ENCODE measurements around the gene EMSY. TPM values are rescaled to one million over a fixed set of nuclear protein-coding genes. Genes with fewer than 3 reads are reported as not detected.
"Not testable (repeated sequence)": the region's sequence is repeated elsewhere in the genome, so short reads cannot be mapped to it uniquely, and the experiment has no call there.

The EMSY gene
- total RNA-seq, 1 donor from 2014 or later = 28.9 TPM

DNA sequence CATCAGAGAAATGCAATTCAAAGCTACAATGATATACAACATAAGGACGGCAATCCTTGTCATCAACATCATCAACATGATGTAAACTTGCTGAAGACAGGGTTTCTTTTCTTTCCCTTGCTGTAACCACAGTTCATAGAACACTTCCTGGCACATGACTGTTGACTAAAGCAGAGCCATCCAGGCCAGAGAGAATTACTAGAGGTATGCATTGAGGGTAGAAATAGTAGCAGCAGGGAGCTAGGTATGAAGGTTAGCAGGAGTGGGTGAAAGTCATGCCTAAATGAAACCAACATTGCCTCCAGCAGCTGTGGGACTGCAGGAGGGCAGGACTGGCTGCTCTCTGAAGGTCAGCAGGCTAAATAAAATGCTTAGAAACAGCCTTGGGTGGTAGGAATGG is 122.0 kb downstream of the EMSY start:
- FAIRE-seq (no peak), DNase-seq (ENCODE audit: low spot score in 2 of 2) (no peak)

DNA sequence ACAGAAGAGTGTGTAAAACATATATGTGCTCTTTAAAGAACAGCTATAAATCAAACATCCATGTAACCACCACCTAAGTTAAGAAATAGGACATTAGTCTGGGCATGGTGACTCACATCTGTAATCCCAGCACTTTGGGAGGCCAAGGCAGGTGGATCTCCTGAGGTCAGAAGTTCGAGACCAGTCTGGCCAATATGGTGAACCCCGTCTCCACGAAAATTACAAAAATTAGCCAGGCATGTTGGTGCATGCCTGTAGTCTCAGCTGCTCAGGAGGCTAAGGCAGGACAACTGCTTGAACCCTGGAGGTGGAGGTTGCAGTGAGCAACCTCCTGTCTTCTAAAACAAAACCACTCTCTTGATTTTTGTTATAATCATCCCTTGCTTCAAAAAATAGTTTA is 122.4 kb downstream of the EMSY start:
- FAIRE-seq = no peak
- DNase-seq (ENCODE audit: low spot score in 2 of 2) = no peak

DNA sequence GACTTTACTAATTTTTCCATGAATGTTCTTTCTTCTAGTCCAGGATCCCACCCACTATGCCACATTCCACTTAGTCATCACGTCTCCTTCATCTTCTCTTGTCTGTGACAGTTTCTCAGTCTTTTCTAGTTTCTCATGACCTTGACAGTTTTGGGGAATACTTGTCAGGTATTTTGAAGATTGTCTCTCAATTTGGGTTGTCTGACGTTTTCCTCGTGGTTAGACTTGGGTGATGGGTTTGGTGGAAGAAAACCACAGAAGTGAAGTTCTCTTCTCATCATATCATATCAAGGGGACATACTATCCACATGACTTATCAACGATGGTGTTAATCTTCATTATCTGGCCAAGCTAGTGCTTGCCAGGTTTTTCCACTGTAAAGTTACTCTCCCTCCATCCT is 123.3 kb downstream of the EMSY start:
- DNase-seq (ENCODE audit: low spot score in 2 of 2) (no peak), FAIRE-seq (no peak)

DNA sequence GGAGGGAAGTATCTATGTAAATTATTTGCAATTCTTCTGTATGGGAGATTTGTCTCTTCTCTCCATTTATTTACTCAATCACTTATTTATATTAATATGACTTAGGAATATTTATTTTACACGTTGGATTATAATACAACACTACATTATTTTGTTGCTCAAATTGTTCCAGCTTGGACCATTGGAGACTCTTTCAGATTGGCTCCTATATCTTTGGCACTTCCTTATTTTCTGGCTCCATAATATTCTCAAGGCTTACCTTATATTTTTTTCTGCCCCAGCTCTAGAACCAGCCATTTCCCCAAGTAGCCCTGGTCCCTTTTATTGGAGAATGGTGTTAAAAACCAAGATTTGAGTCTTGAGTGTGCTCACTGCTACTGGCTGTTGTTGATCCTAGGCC is 123.8 kb downstream of the EMSY start:
- no peak for FAIRE-seq
- DNase-seq (ENCODE audit: low spot score in 2 of 2) = no peak

DNA sequence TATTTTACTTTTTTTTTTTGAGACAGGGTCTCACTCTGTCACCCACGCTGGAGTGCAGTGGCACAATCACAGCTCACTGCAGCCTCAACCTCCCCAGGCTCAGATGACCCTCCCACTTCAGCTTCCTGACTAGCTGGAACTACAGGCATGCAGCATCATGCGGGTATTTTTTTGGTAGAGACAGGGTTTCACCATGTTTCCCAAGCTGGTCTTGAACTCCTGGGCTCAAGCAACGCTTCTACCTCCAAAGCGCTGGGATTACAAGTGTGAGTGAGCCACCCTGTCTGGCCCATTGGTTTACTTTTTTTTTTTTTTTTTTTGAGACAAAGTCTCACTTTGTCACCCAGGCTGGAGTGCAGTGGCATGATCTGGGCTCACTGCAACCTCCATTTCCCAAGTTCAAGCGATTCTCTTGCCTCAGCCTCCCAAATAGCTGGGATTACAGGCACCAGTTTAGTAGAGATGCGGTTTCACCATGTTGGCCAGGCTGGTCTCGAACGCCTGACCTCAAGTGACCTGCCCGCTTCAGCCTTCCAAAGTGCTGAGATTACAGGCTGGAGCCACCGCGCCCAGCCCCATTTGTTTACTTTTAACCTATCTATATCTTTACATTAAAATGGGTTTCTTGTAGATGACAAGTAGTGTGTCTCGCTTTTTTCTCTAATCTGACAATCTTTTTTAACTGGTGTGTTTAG is 127.5 kb downstream of the EMSY start:
- not testable (repeated sequence) for FAIRE-seq

DNA sequence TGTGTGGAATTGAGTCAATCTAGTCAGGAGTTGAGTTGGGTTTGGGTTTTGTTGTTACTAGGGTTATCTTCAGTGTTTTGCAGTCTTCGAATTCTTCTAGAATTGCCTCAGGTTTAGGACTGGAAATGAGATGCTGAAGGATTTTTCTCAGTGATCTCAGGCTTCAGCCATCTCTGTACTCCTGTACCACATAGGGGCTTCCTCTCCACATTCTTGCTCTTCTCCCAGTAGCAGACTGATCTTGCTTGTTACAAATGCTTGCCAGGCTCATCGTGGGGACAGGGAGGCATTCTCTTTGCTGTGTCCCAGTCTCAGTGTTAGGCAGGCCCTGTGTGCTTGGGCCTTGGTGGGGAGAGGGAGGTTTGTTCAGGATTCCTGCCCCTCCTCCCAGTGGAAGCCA is 129.6 kb downstream of the EMSY start:
- no peak for FAIRE-seq
- no peak for DNase-seq (ENCODE audit: low spot score in 2 of 2)

More for the DNA sequence above, 127.5 kb downstream of the EMSY start:
- DNase-seq (ENCODE audit: low spot score in 2 of 2) = not testable (repeated sequence)

DNA sequence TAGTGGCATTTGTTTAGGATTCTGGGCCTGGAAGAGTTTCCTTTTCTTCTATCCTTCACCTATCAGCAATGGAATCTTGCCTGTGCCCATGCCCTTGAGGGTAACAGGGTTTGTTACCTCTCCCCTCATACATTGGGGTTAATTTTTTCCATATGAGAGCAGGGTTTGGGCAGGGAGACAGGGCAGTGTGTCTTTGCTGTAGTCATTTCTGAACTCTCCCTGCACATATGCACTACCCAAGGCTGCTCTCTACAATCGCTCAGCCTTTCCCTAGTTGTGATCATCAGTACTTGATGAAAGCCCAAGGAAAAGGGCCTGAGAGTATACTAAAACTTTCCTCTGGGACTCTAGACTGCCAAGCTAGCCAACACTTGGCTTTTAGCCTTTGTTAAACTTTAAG is 130.1 kb downstream of the EMSY start:
- DNase-seq (ENCODE audit: low spot score in 2 of 2) (no peak), FAIRE-seq (no peak)

DNA sequence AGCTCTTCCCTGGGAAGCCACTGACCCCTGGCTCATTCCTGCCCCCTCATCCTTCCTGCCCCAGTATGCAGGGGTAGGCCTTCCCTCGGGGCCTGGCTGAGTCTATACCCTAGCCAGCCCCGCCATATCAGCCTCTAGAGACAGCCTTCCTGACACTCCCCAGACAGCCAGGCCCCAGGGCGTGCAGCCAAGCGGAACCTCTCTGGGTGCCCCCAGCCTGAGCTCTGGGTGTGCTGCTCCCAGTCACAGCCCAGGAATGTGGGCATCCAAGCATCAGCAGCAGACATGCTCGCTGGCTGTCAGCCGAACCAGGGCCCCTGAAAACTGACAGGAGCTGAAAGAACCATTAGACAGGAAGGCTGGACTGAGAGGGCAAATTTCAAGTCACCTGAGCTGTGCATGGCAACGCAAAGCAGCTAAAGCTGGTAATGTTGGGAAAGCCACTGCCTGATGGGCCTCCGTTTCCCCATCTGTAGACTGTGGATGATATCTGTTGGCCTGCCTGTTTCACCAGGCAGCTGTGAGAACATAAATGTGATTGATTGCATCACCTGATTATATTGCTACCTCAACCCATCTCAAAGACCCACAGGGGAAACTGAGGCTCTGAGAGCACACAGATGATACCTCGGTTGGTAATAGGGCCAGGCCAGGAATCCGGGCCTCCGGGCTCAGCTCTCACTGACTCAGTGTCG is 132.6 kb downstream of the EMSY start:
- no peak for DNase-seq (ENCODE audit: low spot score in 2 of 2)
- FAIRE-seq = no peak

DNA sequence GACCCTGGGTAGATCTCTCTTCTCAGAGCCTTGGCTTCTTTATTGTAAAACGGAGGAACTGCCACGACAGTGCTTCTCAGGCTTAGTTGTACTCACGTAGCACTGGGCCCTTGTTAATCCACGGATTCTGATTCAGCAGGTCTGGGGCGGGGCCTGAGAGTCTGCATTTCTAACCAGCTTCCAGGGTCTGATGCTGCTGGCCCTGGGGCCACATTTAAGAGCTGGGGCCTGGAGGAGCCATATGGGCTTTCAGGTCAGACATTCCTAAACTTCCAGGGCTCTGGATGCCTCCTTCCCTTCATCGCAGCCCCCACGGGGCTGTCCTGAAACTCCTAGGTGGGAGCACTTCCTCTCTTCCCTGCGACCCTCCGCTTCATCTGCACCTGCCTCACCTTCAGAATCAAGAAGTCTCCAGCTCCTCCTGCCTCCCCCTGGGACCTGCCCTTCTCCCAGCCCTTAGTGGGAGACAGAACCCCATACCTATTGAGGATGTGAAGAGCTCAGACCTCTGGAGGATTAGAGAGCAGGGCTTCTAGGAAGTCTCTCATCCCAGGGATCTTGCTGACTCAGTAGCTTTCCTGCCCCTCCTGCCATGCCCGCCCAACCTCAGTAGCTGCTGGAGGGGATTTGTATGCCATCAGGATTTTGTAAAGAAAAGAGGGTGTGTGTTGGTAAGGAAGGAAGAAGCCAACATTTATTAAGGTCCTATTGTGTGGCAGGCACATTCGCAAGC is 133.3 kb downstream of the EMSY start:
- FAIRE-seq = no peak
- DNase-seq (ENCODE audit: low spot score in 2 of 2) = no peak

DNA sequence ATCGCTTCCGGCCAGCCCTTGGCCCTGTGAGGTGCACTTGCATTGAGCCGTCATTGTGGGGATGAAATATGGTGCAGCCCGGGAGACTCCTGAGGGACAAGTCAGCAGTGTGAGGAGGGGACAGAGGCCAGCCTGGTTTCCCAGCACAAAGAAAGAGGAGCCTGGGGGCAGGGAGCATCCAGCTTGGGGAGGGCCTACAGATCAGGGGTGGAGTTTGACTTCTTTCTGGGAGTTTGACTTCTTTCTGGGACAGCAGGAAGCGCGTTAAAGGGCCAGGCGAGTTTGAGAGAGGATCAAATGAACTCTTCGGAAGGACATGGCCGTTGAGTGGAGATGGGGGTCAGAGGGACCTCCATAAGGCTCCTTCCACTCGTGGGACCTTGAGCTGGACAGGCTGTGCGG is 133.8 kb downstream of the EMSY start:
- DNase-seq (ENCODE audit: low spot score in 2 of 2) (no peak), FAIRE-seq (no peak)

DNA sequence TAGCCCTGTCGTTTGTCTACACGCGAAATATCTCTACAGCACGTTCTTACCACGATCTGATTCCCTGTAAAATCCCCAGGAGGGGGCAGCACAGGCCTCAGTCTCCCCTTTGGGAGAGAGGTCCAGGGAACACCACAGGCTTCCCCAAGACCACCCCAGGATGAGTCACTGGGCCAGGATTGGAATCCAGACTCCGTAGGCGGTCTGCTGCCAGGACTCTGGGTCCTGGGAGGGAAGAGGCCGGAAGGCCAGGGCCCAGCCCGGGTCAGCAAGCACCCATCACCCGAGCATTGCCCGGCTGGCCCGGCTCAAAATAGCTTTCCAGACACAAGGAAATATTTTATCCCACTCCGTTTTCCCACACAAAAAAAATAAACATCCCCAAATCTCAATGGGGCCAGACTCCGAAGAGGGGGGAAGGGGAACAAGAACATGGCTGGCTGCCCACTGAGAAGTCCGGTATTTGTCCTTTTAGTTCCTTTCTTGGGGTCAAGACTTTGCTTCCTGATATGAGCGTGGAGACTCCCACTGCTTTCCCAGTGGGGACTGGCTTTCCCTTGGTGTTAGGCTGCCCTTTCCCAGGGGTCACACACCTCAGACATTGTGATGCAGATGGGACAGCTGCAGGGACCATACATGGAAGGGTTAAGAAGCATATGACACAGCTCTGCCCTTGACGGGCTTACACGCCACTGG is 134.4 kb downstream of the EMSY start:
- FAIRE-seq (no peak), DNase-seq (ENCODE audit: low spot score in 2 of 2) (no peak)

DNA sequence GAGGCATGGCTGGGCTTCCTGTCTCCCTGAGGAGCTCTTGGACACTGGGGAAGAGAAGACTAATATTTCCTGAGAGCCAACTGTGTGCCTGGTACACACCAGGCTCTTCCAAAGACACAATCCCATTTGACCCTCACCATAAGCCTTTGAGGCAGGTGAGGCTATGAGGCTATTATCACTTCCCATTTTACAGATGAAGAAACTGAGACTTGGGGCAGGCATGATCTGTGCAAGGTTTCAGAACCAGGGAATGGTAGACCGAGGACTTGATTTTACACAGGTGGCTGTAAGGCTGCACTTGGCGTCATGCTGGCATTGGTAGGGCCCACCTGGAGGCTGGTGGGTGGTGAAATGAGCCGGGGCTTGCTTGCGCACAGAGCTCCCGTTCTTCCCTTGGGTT is 134.9 kb downstream of the EMSY start:
- FAIRE-seq = no peak
- DNase-seq (ENCODE audit: low spot score in 2 of 2) = no peak

DNA sequence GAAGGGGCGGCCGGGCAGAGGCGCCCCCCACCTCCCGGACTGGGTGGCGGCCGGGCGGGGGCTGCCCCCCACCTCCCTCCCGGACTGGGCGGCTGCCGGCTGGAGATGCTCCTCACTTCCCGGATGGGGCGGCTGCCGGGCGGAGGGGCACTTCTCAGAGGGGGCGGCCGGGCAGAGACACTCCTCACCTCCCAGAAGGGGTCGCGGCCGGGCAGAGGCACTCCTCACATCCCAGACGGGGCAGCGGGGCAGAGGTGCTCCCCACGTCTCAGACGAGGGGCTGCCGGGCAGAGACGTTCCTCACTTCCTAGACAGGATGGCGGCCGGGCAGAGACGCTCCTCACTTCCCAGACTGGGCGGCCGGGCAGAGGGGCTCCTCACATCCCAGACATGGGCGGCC is 137.7 kb downstream of the EMSY start:
- not testable (repeated sequence) for FAIRE-seq; DNase-seq (ENCODE audit: low spot score in 2 of 2)

DNA sequence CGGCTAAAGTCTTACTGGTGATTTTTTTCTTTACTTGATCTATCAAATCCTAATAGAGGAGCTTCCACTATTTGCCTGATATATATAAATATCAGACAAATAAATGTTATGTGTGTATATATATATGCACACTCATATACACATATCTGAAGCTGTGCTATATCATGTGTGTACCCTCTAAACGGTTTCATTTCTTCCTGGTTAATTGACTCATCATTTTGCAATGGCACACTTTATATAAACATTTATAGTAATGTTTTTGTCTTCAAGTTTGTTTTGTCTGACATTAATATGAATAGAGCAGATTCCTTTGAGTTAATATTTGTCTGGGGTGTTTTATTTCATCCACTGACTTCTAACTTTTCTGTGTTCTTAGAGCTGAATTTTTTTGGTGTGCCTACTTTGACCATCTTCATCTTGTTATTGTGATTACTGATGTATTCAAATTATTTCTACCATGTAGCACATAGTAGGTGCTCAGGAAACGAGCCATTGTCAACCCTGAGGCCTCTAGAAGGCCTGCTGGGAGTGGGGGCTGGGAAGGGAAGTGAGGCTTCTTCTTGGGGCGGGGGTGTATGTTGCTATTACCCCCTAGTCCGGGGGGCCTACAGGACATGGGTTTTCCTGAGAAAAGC is 143.1 kb downstream of the EMSY start:
- DNase-seq (ENCODE audit: low spot score in 2 of 2) (no peak), FAIRE-seq (no peak)

DNA sequence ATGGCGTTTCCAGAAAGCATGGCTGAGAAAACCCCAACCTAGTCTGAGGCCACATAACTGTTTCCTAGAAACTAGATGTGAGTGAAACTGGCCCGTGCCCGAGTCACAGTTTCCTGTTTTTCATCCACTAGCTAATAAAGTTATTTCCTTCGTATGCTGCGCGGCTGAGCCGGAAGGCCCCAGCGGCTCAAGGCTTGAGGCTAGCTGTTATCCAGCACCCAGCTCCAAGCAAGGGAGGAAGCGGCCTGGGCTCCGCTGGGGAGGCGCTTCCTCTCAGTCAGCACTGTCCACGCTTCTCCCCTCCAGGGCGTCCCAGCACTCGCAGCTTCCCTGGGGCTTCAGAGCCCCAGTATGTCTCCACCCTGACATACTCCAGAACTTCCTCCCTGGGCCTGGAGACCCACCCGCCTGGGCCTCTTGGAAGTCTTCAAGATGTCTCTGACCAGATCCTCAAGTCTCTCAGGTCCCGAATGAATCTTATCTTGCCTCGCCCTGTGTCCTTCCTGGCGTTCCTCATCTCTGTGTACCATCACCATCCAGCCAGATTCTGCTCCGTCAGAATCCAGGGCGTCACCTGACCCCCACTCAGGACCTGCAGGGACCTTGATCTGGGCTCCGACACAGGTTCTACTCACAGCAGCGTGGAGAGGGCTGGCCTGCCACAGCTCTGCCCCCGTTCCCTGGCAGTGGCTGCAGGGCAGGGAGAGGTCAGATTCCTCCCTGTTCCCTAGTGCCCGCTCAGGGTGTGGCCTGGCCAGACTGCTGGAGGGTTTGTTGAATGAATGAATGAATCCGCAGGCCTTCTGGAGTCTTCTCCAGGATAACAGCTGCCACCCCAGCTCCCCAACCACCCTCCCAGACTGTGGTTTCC is 143.9 kb downstream of the EMSY start:
- no peak for FAIRE-seq
- DNase-seq (ENCODE audit: low spot score in 2 of 2) = no peak

DNA sequence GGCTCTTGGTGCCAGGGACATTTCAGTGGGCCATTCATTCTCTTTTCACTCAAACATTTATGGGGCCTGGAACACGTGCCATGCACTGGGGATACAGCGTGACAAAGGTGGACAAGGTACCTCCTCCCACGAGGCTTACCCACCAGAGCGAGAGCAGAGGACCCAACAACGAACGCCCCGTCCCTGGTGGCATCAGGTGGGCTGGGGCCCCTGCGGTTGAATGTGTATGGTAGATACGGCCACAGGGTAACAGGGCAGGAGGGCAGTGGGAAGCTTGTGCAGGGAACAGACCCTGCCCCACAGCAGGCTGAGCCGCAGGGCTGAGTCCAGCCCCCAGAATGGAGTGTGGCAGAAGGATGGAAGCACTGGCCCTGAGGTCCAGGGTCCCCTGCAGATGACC is 144.7 kb downstream of the EMSY start:
- DNase-seq (ENCODE audit: low spot score in 2 of 2) (no peak), FAIRE-seq (no peak)

DNA sequence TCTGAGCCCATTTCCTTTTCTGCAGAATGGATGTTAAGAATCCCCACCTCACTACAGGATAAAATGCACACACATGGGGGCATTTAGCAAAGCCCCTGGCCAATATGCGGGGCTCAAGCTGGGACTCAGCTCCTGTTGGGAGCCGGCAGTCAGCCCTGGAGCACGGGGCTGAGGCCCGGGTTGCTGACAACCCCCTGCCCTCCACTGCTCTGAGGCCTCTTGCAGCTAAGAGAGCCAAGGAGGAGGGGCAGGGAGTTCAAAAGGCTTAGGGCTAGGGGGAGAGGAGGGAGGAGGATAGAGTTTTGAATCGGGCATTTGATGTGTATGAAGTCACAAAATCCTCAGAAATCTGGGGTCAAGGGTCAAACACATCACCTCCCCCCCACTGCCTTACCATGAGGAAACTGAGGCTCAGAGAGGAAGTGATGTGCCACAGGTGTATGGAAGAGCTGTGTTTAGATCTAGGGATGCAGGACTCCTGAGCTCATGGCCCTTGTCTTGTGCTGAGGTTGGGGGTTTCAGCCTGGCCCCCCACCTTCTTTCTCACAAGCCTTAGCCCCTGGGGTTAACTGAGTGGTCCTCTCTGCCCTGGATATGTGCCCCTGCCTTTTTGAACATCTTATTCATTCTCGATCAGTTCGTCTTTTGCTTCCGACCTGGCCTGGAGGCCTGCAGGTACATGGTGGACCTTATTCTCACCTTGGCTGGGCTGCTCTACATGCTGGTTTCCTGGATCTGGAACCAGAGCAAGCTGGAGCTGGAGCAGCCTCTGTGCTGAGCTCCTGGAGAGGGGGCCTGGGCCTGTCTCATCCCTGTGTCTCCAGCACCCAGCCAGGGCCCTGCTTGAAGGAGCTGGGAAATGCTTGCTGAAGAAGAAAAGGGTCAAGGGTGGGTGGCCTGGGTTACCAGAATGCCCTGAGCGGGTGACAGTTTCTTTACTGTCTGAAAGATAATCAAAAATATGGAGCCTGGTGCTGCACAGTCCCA is 145.4 kb downstream of the EMSY start:
- FAIRE-seq (no peak), DNase-seq (ENCODE audit: low spot score in 2 of 2) (no peak)

DNA sequence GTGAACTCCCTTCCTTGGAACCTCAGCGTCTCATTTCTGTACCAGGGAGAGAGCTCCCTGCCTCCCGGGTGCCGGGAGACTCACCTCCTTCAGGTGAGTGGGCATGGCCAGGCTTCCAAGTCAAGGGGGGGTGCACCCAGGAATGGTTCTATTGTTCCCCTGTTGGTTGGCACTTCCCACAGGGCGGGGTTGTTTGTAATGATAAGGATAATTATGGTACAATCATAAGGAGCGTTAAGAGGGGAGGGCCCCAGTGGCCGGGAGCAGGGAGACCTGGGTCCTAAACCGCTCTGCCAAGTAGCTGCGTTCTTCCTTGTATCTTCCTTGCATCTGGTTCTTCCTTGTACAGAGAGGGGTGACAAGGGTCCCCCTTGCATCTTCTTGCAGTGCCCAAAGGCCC is 146.6 kb downstream of the EMSY start:
- DNase-seq (ENCODE audit: low spot score in 2 of 2) = no peak
- no peak for FAIRE-seq

Data from frontal cortex (tissue), 4 donors.